A673 (cell line): ENCODE measurements around the gene TACR2.

Experiments used
- CTCF ChIP-seq: fragments of 300-800, 200-600 bp; sonication (generic); conservative IDR thresholded peaks from 2 replicates; pipeline ENCODE4 v1.5.1; 2017; ENCODE audit warnings: low read depth, mild to moderate bottlenecking, antibody characterized with exemption, low read length, moderate library complexity, mixed read lengths
- EZH2 ChIP-seq: fragments of 200-600 bp; sonication (generic); IDR thresholded peaks from 2 replicates; pipeline ENCODE4 v1.6.1; 2017; ENCODE audit warnings: borderline replicate concordance, low read depth, mild to moderate bottlenecking, mixed read lengths, antibody characterized with exemption, low read length; ENCODE audit not compliant: poor library complexity, severe bottlenecking

DNA sequence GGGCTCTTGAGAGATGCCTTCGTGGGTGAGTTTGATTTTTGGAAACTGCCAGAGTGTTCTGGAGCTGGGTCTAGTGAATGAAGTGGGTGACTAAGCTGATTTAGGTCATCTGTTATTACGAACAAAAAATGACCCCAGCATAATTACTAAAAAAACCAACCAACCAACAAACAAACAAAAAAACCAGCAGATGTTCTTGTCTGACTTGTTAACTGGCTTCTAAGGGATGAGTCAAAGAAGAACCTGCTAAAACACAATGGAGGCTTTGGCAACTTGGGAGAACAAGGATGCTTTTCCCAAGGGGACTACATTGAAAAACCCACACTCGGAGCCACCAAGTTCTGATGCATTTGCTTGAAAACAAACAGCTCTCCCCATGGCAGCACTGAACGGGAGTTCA lies 11.5 kb downstream of the TACR2 start:
- TF ChIP-seq CTCF: no peak
- no peak for TF ChIP-seq EZH2
